ENCODE measurements around the gene GREB1L. TPM values are rescaled to one million over a fixed set of nuclear protein-coding genes. Genes with fewer than 3 reads are reported as not detected.

The GREB1L gene
- total and polyA plus RNA-seq, 2 experiments from 2014 or later = 14.0 to 16.8 TPM

DNA sequence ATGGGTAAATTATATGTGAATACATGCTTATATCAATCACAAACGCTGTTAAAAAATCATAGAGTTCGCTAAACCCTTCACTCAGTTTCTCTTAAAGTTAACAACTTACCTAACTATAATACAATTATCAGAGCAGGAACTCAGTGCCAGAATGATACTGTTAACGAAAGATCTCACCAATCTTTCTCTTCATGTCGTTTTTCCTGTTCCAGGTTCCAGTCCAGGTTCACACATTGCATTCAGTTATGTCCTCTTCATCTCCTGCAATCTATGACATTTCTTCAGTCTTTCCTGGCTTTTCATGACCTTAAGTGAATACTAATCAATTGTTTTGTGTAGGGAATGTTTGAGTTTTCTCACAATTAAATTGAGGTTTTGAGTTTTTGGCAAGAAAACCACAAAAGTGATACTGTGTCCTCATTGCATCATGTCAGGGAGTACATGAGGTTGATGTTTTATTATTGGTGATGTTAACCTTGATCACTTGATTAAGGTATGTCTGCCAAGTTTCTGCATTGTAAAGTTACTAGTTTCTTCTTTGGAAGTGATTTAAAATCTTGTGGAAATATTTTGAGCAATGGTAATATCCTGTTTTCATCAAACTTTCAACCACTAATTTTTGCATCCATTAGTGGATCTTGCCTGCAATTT, 226.6 kb downstream of the GREB1L start:
- Histone ChIP-seq H3K4me2 (no peak overlapping the region), H2AFZ (no peak overlapping the region), H3K79me2 (no peaks in the 10 kb centered on the region), H3K27ac (no peak overlapping the region), H3K27me3 (no peaks in the 10 kb centered on the region), H3K9me2 (replicated peaks; ENCODE audit: insufficient read depth) (no peaks in the 10 kb centered on the region), H3K4me1 (ENCODE audit: insufficient read depth) (no peaks in the 10 kb centered on the region), H3K4me3 (no peak overlapping the region), H3K36me3 (replicated peaks; ENCODE audit: insufficient read depth, low read depth) (no peaks in the 10 kb centered on the region), H4K20me1 (ENCODE audit: insufficient read depth, poor library complexity, severe bottlenecking) (no peaks in the 10 kb centered on the region), H3K9me3 (ENCODE audit: low read depth) (no peaks in the 10 kb centered on the region)
- DNase-seq (ENCODE audit: low spot score) = no peak
- WGBS (ENCODE audit: low lambda C conversion rate, missing lambda C conversion rate) = 87% methylated on average over 4 of the region's 4 CpGs
- TF ChIP-seq CTCF (IDR thresholded peaks at IDR 0.05; ENCODE audit: poor library complexity) (no peak), EZH2 (IDR thresholded peaks at IDR 0.05; ENCODE audit: borderline replicate concordance) (no peak), EZH2phosphoT487 (IDR thresholded peaks at IDR 0.05; ENCODE audit: low read depth, severe bottlenecking, unreplicated experiment) (no peak)

- H4K20me1 ChIP-seq (ENCODE audit: insufficient read depth, poor library complexity, severe bottlenecking) = no peaks in the 10 kb centered on the region
- H3K4me1 ChIP-seq (ENCODE audit: insufficient read depth) = no peaks in the 10 kb centered on the region
- no peak overlapping the region for H3K4me3 ChIP-seq
- no peak for TF ChIP-seq EZH2 (IDR thresholded peaks at IDR 0.05; ENCODE audit: borderline replicate concordance)
- no peak for TF ChIP-seq CTCF (IDR thresholded peaks at IDR 0.05; ENCODE audit: poor library complexity)
- no peak for TF ChIP-seq EZH2phosphoT487 (IDR thresholded peaks at IDR 0.05; ENCODE audit: low read depth, severe bottlenecking, unreplicated experiment)
- H3K9me2 ChIP-seq (replicated peaks; ENCODE audit: insufficient read depth) = no peaks in the 10 kb centered on the region
- H3K79me2 ChIP-seq = no peaks in the 10 kb centered on the region
- no peak overlapping the region for H3K4me2 ChIP-seq
- DNase-seq (ENCODE audit: low spot score) = no peak
- no peaks in the 10 kb centered on the region for H3K36me3 ChIP-seq (replicated peaks; ENCODE audit: insufficient read depth, low read depth)
- no peak overlapping the region for H2AFZ ChIP-seq
- no peak overlapping the region for H3K27ac ChIP-seq
- no peaks in the 10 kb centered on the region for H3K9me3 ChIP-seq (ENCODE audit: low read depth)
- WGBS (ENCODE audit: low lambda C conversion rate, missing lambda C conversion rate) = 80% methylated on average over 2 of the region's 2 CpGs
- no peaks in the 10 kb centered on the region for H3K27me3 ChIP-seq
Observed at GRCh38 chr18:21472741-21473140, 230.7 kb downstream of the GREB1L start.

GRCh38 chr18:21474621-21475020, 232.6 kb downstream of the GREB1L start:
- Histone ChIP-seq H4K20me1 (ENCODE audit: insufficient read depth, poor library complexity, severe bottlenecking) (no peaks in the 10 kb centered on the region), H3K36me3 (replicated peaks; ENCODE audit: insufficient read depth, low read depth) (no peaks in the 10 kb centered on the region), H2AFZ (no peak overlapping the region), H3K79me2 (no peaks in the 10 kb centered on the region), H3K4me3 (no peak overlapping the region), H3K9me2 (replicated peaks; ENCODE audit: insufficient read depth) (no peaks in the 10 kb centered on the region), H3K9me3 (ENCODE audit: low read depth) (no peaks in the 10 kb centered on the region), H3K27me3 (no peaks in the 10 kb centered on the region), H3K4me2 (no peak overlapping the region), H3K27ac (no peak overlapping the region), H3K4me1 (ENCODE audit: insufficient read depth) (no peaks in the 10 kb centered on the region)
- DNase-seq (ENCODE audit: low spot score) = no peak
- 92% methylated on average over 2 of the region's 2 CpGs for WGBS (ENCODE audit: low lambda C conversion rate, missing lambda C conversion rate)
- TF ChIP-seq CTCF (IDR thresholded peaks at IDR 0.05; ENCODE audit: poor library complexity) = no peak
- TF ChIP-seq EZH2 (IDR thresholded peaks at IDR 0.05; ENCODE audit: borderline replicate concordance) = no peak
- no peak for TF ChIP-seq EZH2phosphoT487 (IDR thresholded peaks at IDR 0.05; ENCODE audit: low read depth, severe bottlenecking, unreplicated experiment)
